DOHH2 (cell line): ENCODE measurements around the gene MED12.

Experiments used
- CTCF ChIP-seq: fragments of 200-600 bp; sonication (generic); IDR thresholded peaks from one replicate; pipeline ENCODE4 v1.5.1; 2014; ENCODE audit warnings: antibody characterized with exemption, mild to moderate bottlenecking, low read depth, low read length; ENCODE audit not compliant: poor library complexity, severe bottlenecking
- EZH2phosphoT487 ChIP-seq: fragments of 200-600 bp; sonication (generic); IDR thresholded peaks from 2 replicates; pipeline ENCODE4 v1.6.1; 2017; ENCODE audit warnings: borderline replicate concordance, mild to moderate bottlenecking, antibody characterized with exemption, low read length, moderate library complexity, mixed read lengths

GRCh38 chrX:71106427-71106826 lies 12.0 kb upstream of the MED12 start, which contains the start of gene CXorf65:
- TF ChIP-seq EZH2phosphoT487, result no peak
- TF ChIP-seq CTCF, result no peak
